Stomach (tissue), 9 donors: ENCODE results near the gene CYS1. TPM values are rescaled to one million over a fixed set of nuclear protein-coding genes. Genes with fewer than 3 reads are reported as not detected.
A peak's percentile ranks its signal among the peaks of the same experiment; 100 is the strongest.

Experiments
- DNase-seq, 2 donors: peaks; one replicate each; pipeline versions ENCODE4 v3.0.0 to v3.0.0-alpha.2; 2013 to 2019
- H3K27ac ChIP-seq, 5 donors: fragments of 200-600 bp in 4 of 5; sonication (generic) in 4 of 5; one replicate each; pipeline ENCODE4 v1.5.1; 2013 to 2019; ENCODE audit warnings: mild to moderate bottlenecking in 1 of 5, moderate library complexity in 1 of 5
- H3K27me3 ChIP-seq, 3 donors: fragments of 200-600 bp; sonication (generic); one replicate each; pipeline ENCODE4 v1.5.1; 2017 to 2019; ENCODE audit warnings: mixed run types in 1 of 3
- H3K36me3 ChIP-seq, 4 donors: fragments of 200-600 bp; sonication (generic); 1 replicate in 3 of 4; 2 replicates in 1 of 4; pipeline ENCODE4 v1.5.1; 2016 to 2019
- H3K4me1 ChIP-seq, 4 donors: fragments of 200-600 bp; sonication (generic); one replicate each; pipeline ENCODE4 v1.5.1; 2016 to 2019
- H3K4me3 ChIP-seq, 4 donors: fragments of 200-600 bp; sonication (generic) in 3 of 4; one replicate each; pipeline ENCODE4 v1.5.1; 2016 to 2019; ENCODE audit warnings: mild to moderate bottlenecking in 1 of 4
- H3K9me3 ChIP-seq, 4 donors: fragments of 200-600 bp; sonication (generic); one replicate each; pipeline ENCODE4 v1.5.1; 2016 to 2019
- EP300 ChIP-seq: sonication (generic); formaldehyde crosslinking; IDR thresholded peaks from one replicate; pipeline ENCODE4 v1.6.1; 2017; ENCODE audit warnings: antibody characterized with exemption
- POLR2A ChIP-seq, 4 donors: fragments of 450-650 bp; IDR thresholded peaks; one replicate each; pipeline ENCODE4 v1.6.1; 2016; ENCODE audit warnings: antibody characterized with exemption in 4 of 4, control low read depth in 2 of 4, mild to moderate bottlenecking in 1 of 4, moderate library complexity in 1 of 4
- POLR2AphosphoS5 ChIP-seq, 3 donors: sonication (generic); formaldehyde crosslinking; IDR thresholded peaks; one replicate each; pipeline ENCODE4 v1.6.1; 2016; ENCODE audit warnings: antibody characterized with exemption in 3 of 3
- WGBS, 5 donors: extraction: QIAGEN DNeasy Blood & Tissue Kit in 3 of 5; methylation state at CpG; one replicate each; pipeline versions ENCODE4 v1.1.5 to v1.1.7; 2013 to 2018; 5-methylcytosine and 5-hydroxymethylcytosine counted together
- intact Hi-C: fragments of 100-400 bp; cut with DNase I; formaldehyde crosslinking; loops from one replicate; pipeline ENCODE4 v1.15.1; 2023; ENCODE audit warnings: low total_unique reads
- polyA plus RNA-seq, 3 donors: library from polyadenylated mRNA; stranded (reverse); fragments of 200-250 nt; gene quantifications; one replicate each; pipeline ENCODE4 v1.2.3, GENCODE V29; 2013
- total RNA-seq, 5 donors: library from RNA; depleted of rRNA; stranded (reverse); fragments of >200 nt; gene quantifications; one replicate each; pipeline versions ENCODE4 v1.1.0 to v1.2.3, GENCODE V29; 2014 to 2016
- TF ChIP-seq, protein P1 (sequence below), 7 experiments: fragments of 450-650 bp in 4 of 7; fragments of 200-600 bp in 3 of 7; sonication (generic) in 3 of 7; IDR thresholded peaks; one replicate each; pipeline ENCODE4 v1.5.1; 2016 to 2019; ENCODE audit warnings: antibody characterized with exemption in 7 of 7, control low read depth in 2 of 7, mild to moderate bottlenecking in 1 of 7
- donor health status: healthy with polysubstance abuse.
- donor health status: Bipolar disorder and iron deficiency.
- donor health status: healthy.

The CYS1 gene
- total and polyA plus RNA-seq, 8 donors, result 1.1 to 33.8 (median 3.9) TPM; not detected in 1

DNA sequence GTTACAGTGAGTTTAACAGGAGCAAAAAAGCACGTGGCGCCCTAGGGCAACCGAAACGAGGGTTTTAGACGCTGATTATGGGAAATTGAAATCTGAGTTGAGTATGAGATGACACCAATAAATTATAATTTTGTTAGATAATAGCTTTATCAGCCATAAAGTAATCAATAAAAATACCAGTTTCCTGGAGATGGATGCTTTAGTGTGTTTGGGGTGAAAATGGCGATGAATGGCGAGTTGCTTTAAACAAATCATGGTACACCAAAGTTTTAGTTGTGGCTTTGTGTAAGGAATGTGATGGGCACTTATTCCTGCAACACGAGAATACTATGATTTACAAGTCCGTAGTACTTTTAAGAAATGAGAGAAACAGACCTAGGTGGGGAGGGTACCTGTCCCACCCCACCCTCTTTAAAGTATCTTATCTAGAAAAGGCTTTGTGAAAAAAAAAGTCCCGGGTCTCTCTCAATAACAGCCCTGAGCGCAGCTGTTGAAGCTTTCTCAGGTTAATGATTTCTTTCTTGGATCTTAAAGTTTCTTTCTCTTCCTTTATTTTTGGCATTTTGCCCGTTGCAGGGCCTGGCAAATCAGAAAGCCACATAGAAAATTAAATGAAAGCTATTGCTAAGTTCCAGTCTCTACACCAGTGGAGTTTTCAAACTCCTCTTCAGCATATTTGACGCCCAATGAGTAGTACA lies 40.8 kb upstream of the CYS1 start:
- Histone ChIP-seq H3K4me1 (peaks cover 32 to 61% (median 41%) of the 10 kb centered on the region in 4 donors), H3K4me3 (peak overlapping the region; percentile 60 to 75 (median 64)), H3K36me3 (no peaks in the 10 kb centered on the region), H3K9me3 (no peaks in the 10 kb centered on the region), H3K27me3 (peaks cover 4 to 18% (median 10%) of the 10 kb centered on the region in 3 donors), H3K27ac (peak overlapping the region; percentile 79 to 92 (median 85))
- intact Hi-C loops, result loop anchor here (5.0 kb wide), 1 partner anchor 311 kb away; no protein-coding TSS in a partner anchor
- peak in 1 of 2 donors; percentile 79 for DNase-seq
- WGBS, 5 donors, result 10 to 21% (median 17%) methylated on average over 13 of the region's 13 CpGs
- TF ChIP-seq POLR2A (IDR thresholded peaks at IDR 0.05), result no peak
- no peak for TF ChIP-seq POLR2AphosphoS5 (IDR thresholded peaks at IDR 0.05)
- TF ChIP-seq, protein P1, sequence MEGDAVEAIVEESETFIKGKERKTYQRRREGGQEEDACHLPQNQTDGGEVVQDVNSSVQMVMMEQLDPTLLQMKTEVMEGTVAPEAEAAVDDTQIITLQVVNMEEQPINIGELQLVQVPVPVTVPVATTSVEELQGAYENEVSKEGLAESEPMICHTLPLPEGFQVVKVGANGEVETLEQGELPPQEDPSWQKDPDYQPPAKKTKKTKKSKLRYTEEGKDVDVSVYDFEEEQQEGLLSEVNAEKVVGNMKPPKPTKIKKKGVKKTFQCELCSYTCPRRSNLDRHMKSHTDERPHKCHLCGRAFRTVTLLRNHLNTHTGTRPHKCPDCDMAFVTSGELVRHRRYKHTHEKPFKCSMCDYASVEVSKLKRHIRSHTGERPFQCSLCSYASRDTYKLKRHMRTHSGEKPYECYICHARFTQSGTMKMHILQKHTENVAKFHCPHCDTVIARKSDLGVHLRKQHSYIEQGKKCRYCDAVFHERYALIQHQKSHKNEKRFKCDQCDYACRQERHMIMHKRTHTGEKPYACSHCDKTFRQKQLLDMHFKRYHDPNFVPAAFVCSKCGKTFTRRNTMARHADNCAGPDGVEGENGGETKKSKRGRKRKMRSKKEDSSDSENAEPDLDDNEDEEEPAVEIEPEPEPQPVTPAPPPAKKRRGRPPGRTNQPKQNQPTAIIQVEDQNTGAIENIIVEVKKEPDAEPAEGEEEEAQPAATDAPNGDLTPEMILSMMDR (IDR thresholded peaks at IDR 0.05), result no peak
- no peak for TF ChIP-seq EP300

DNA sequence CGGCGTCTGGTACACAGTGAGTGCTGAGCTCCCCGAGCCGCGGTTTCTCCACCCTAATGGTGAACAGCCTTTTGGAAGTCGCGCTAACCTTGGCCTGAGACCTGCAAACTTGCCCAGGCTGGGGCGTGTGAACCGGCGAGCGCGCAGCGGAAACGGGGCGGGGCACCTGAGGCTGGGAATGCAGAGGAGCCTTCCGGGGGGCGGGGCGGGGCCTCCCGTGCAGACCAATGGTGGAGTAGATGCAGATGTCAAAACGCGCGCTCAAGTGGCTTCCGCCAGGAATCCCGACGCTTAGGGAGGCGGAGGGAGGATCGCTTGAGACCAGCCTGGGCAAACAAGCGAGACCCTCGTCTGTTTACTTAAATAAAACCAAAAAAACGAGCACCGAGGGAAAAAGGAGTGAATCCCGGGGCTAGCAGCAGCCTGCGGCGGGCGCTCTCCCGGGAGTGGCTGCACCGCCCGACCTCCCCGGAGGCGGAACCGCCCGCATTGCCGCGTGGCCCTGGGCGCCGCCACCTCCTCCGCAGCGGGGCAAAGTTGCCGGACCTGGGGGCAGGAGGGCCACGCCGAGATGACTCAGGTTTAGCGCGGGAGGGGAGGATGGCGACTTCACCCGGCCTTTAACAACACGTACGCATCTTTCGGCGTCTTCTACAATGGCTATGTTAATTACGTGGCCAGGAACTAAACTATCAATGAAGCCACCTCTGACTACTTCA lies 40.1 kb upstream of the CYS1 start:
- Histone ChIP-seq H3K4me1 (peaks cover 32 to 55% (median 41%) of the 10 kb centered on the region in 4 donors), H3K9me3 (no peaks in the 10 kb centered on the region), H3K27me3 (peaks cover 4 to 18% (median 10%) of the 10 kb centered on the region in 3 donors), H3K36me3 (no peaks in the 10 kb centered on the region), H3K27ac (peak overlapping the region; percentile 79 to 92 (median 85)), H3K4me3 (peak overlapping the region; percentile 60 to 75 (median 64))
- TF ChIP-seq POLR2A (IDR thresholded peaks at IDR 0.05), result no peak
- peak in 2 of 3 donors; percentile 56 to 62 for TF ChIP-seq POLR2AphosphoS5 (IDR thresholded peaks at IDR 0.05)
- intact Hi-C loops, result loop anchor here (5.0 kb wide), 1 partner anchor 312 kb away; no protein-coding TSS in a partner anchor
- DNase-seq, result peak; percentile 97 to 98
- WGBS, 5 donors, result 0 to 1% (median 0%) methylated on average over 56 to 60 of the region's 60 CpGs

GRCh38 chr2:10119601-10120157 lies 39.5 kb upstream of the CYS1 start:
- WGBS, 5 donors, result 66 to 73% (median 71%) methylated on average over 14 of the region's 14 CpGs
- DNase-seq, result no peak
- no peak for TF ChIP-seq POLR2AphosphoS5 (IDR thresholded peaks at IDR 0.05)
- no peak for TF ChIP-seq EP300
- TF ChIP-seq, protein P1 (IDR thresholded peaks at IDR 0.05), result no peak
- no peak for TF ChIP-seq POLR2A (IDR thresholded peaks at IDR 0.05)
- no peaks in the 10 kb centered on the region for H3K36me3 ChIP-seq
- H3K9me3 ChIP-seq, result no peaks in the 10 kb centered on the region
- peaks cover 4 to 18% (median 10%) of the 10 kb centered on the region in 3 donors for H3K27me3 ChIP-seq
- intact Hi-C loops, result loop anchor here (5.0 kb wide), 1 partner anchor 313 kb away; no protein-coding TSS in a partner anchor
- H3K4me3 ChIP-seq, result peak overlapping the region; percentile 60 to 75 (median 64)
- peak overlapping the region; percentile 79 to 92 (median 85) for H3K27ac ChIP-seq
- H3K4me1 ChIP-seq, result peaks cover 32 to 49% (median 38%) of the 10 kb centered on the region in 4 donors

GRCh38 chr2:10119027-10119325 lies 38.8 kb upstream of the CYS1 start:
- H3K9me3 ChIP-seq, result no peaks in the 10 kb centered on the region
- no peak overlapping the region for H3K27ac ChIP-seq
- peaks cover 28 to 42% (median 35%) of the 10 kb centered on the region in 4 donors for H3K4me1 ChIP-seq
- no peak overlapping the region for H3K4me3 ChIP-seq
- TF ChIP-seq POLR2A (IDR thresholded peaks at IDR 0.05) (no peak), POLR2AphosphoS5 (IDR thresholded peaks at IDR 0.05) (no peak), EP300 (no peak)
- TF ChIP-seq, protein P1 (IDR thresholded peaks at IDR 0.05), result no peak
- DNase-seq, result no peak
- intact Hi-C loops, result no loop called here
- H3K36me3 ChIP-seq, result no peaks in the 10 kb centered on the region
- WGBS, 5 donors, result 95 to 98% (median 97%) methylated on average over 3 of the region's 3 CpGs
- H3K27me3 ChIP-seq, result peaks cover 4 to 15% (median 10%) of the 10 kb centered on the region in 3 donors
